ENCODE measurements around the gene CWC15. TPM values are rescaled to one million over a fixed set of nuclear protein-coding genes. Genes with fewer than 3 reads are reported as not detected.

CWC15 gene
- total RNA-seq, 4 donors from 2014 or later: 11.5 to 67.2 (median 56.9) TPM

GRCh38 chr11:94958121-94958696 lies 15.1 kb downstream of the CWC15 start:
- TF ChIP-seq POLR2A (IDR thresholded peaks at IDR 0.05) (no peak), CTCF (IDR thresholded peaks at IDR 0.05) (no peak)
- Histone ChIP-seq H3K27me3 (no peaks in the 10 kb centered on the region), H3K27ac (no peak overlapping the region), H3K36me3 (no peaks in the 10 kb centered on the region), H3K4me1 (no peaks in the 10 kb centered on the region), H3K9me3 (no peaks in the 10 kb centered on the region), H3K4me3 (no peak overlapping the region)
- intact Hi-C loops (cut with DNase I; ENCODE audit: low total_unique reads): no loop called here
- no peak for DNase-seq

- Histone ChIP-seq H3K36me3 (no peaks in the 10 kb centered on the region), H3K27me3 (no peaks in the 10 kb centered on the region), H3K9me3 (no peaks in the 10 kb centered on the region), H3K4me3 (no peak overlapping the region), H3K27ac (no peak overlapping the region), H3K4me1 (no peaks in the 10 kb centered on the region)
- TF ChIP-seq POLR2A (IDR thresholded peaks at IDR 0.05): no peak
- no peak for TF ChIP-seq CTCF (IDR thresholded peaks at IDR 0.05)
- intact Hi-C loops (cut with DNase I; ENCODE audit: low total_unique reads): no loop called here
- no peak for DNase-seq
These were observed 16.4 kb downstream of the CWC15 start for GRCh38 chr11:94956963-94957362.

- intact Hi-C loops (cut with DNase I; ENCODE audit: low total_unique reads): no loop called here
- H3K4me3 ChIP-seq: no peak overlapping the region
- DNase-seq: no peak
- H3K27ac ChIP-seq: no peak overlapping the region
- no peaks in the 10 kb centered on the region for H3K9me3 ChIP-seq
- H3K27me3 ChIP-seq: no peaks in the 10 kb centered on the region
- H3K4me1 ChIP-seq: no peaks in the 10 kb centered on the region
- no peaks in the 10 kb centered on the region for H3K36me3 ChIP-seq
- TF ChIP-seq CTCF (IDR thresholded peaks at IDR 0.05): no peak
- TF ChIP-seq POLR2A (IDR thresholded peaks at IDR 0.05): no peak
These were observed 18.6 kb downstream of the CWC15 start for GRCh38 chr11:94954753-94955152.

GRCh38 chr11:94948070-94948617 lies 25.2 kb downstream of the CWC15 start:
- DNase-seq: no peak
- Histone ChIP-seq H3K27me3 (no peaks in the 10 kb centered on the region), H3K27ac (peak overlapping the region; percentile 28 to 56), H3K36me3 (no peaks in the 10 kb centered on the region), H3K4me3 (no peak overlapping the region), H3K4me1 (no peaks in the 10 kb centered on the region), H3K9me3 (no peaks in the 10 kb centered on the region)
- no peak for TF ChIP-seq POLR2A (IDR thresholded peaks at IDR 0.05)
- TF ChIP-seq CTCF (IDR thresholded peaks at IDR 0.05): no peak
- intact Hi-C loops (cut with DNase I; ENCODE audit: low total_unique reads): no loop called here

GRCh38 chr11:94946812-94947211 lies 26.5 kb downstream of the CWC15 start:
- no peaks in the 10 kb centered on the region for H3K9me3 ChIP-seq
- intact Hi-C loops (cut with DNase I; ENCODE audit: low total_unique reads): no loop called here
- no peaks in the 10 kb centered on the region for H3K36me3 ChIP-seq
- H3K27ac ChIP-seq: no peak overlapping the region
- no peak for TF ChIP-seq CTCF (IDR thresholded peaks at IDR 0.05)
- no peak overlapping the region for H3K4me3 ChIP-seq
- no peaks in the 10 kb centered on the region for H3K27me3 ChIP-seq
- no peak for DNase-seq
- no peaks in the 10 kb centered on the region for H3K4me1 ChIP-seq

Data from uterus (tissue), 4 donors.